BJ (cell line): ENCODE data around the gene CHSY3. TPM values are rescaled to one million over a fixed set of nuclear protein-coding genes. Genes with fewer than 3 reads are reported as not detected.

ENCODE experiments used
- CTCF ChIA-PET: fragments of 350-600 bp; formaldehyde crosslinking; extraction: SDS; loops from one replicate; lab custom pipeline; 2021; ENCODE audit warnings: antibody characterized with exemption, inconsistent platforms; lab: Yijun Ruan, JAX
- POLR2A ChIA-PET: fragments of 300-600 bp; sonication (Branson Sonifier 250); formaldehyde crosslinking; extraction: SDS; loops from one replicate; lab custom pipeline; 2021; ENCODE audit warnings: antibody characterized with exemption; lab: Charles Lee
- DNase-seq: peaks from one replicate; pipeline ENCODE4 v3.0.0-alpha.2; 2011; ENCODE audit warnings: low read depth
- H3K27me3 ChIP-seq: 2 replicates; pipeline ENCODE4 v1.6.0; 2011; ENCODE audit warnings: low read length; ENCODE audit not compliant: control insufficient read depth, insufficient read depth
- H3K36me3 ChIP-seq: 2 replicates; pipeline ENCODE4 v1.5.1; 2011; ENCODE audit warnings: low read length; ENCODE audit not compliant: control insufficient read depth, insufficient read depth
- H3K4me3 ChIP-seq: 2 replicates; pipeline ENCODE4 v1.5.1; 2011; ENCODE audit warnings: low read depth, mild to moderate bottlenecking, control low read depth, low read length
- CTCF ChIP-seq: IDR thresholded peaks from 2 replicates; pipeline ENCODE4 v1.5.1; 2011; ENCODE audit warnings: low read depth, mild to moderate bottlenecking, control low read depth, inconsistent platforms, low read length, moderate library complexity; ENCODE audit not compliant: insufficient read depth
- polyA plus RNA-seq: library from polyadenylated mRNA; depleted of rRNA; stranded (reverse); fragments of >200 nt; gene quantifications from 2 replicates; pipeline ENCODE4 v1.2.3, GENCODE V29; 2011

The CHSY3 gene
- polyA plus RNA-seq, 1 experiment, result 0.91 TPM

GRCh38 chr5:130115686-130116085 is 211.4 kb downstream of the CHSY3 start:
- no peak for TF ChIP-seq CTCF
- Histone ChIP-seq H3K36me3 (no peaks in the 10 kb centered on the region), H3K4me3 (no peak overlapping the region), H3K27me3 (no peaks in the 10 kb centered on the region)
- ChIA-PET POLR2A (no interaction called here), CTCF (interaction anchor here (0.6 kb wide), 1 partner anchor 155 kb away, joined by 3 read pairs; no protein-coding TSS in a partner anchor)
- DNase-seq, result no peak

DNA sequence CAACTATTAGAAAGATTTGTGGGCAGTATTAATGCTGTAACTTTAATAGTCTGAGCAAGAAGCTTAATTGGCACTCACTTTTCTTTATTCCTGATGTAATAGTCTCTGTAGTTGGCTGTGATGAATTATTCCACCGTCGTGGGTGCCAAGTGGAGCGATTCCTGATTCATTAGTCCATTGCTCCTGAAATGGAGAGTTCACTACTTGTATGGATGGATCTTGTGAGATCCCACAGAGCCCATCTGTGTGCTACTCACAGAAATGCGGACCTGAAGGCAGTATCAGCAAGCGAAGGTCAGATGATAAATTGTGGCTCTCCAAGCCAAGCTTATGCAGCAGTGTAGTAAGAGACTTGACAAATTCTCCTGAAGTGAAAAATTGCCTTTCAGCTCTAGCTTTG is 212.2 kb downstream of the CHSY3 start:
- no peak for DNase-seq
- ChIA-PET CTCF (interaction anchor here (2.0 kb wide), 1 partner anchor 10 kb away, joined by 4 read pairs; no protein-coding TSS in a partner anchor), POLR2A (no interaction called here)
- TF ChIP-seq CTCF, result no peak
- no peaks in the 10 kb centered on the region for H3K27me3 ChIP-seq
- H3K36me3 ChIP-seq, result no peaks in the 10 kb centered on the region
- H3K4me3 ChIP-seq, result no peak overlapping the region

- Histone ChIP-seq H3K27me3 (no peaks in the 10 kb centered on the region), H3K4me3 (no peak overlapping the region), H3K36me3 (no peaks in the 10 kb centered on the region)
- ChIA-PET POLR2A (no interaction called here), CTCF (interaction anchor here (2.0 kb wide), 1 partner anchor 10 kb away, joined by 4 read pairs; no protein-coding TSS in a partner anchor)
- DNase-seq, result no peak
- TF ChIP-seq CTCF, result no peak
These were observed 212.7 kb downstream of the CHSY3 start for GRCh38 chr5:130116972-130117371.

DNA sequence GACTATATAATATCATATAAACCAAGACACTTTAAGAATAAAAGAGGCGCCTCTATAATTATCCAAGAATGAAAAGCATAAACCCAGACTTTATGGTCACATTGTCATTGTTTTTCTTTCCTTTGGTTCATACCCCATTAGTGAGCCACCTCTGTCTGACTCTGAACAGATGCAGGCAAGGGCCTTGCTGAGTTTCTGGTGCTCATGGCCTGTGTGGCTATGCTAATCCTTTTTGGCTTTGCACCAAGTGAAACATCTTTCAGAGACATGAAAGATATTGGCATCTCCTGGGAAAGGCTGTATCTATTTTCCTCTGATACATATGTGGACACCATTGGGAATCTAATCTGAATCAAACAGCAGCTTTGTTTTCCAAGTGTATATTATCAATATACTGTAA is 222.5 kb downstream of the CHSY3 start:
- CTCF ChIA-PET, result no interaction called here
- Histone ChIP-seq H3K27me3 (no peaks in the 10 kb centered on the region), H3K36me3 (no peaks in the 10 kb centered on the region), H3K4me3 (no peak overlapping the region)
- TF ChIP-seq CTCF, result no peak
- no peak for DNase-seq
- POLR2A ChIA-PET, result no interaction called here

DNA sequence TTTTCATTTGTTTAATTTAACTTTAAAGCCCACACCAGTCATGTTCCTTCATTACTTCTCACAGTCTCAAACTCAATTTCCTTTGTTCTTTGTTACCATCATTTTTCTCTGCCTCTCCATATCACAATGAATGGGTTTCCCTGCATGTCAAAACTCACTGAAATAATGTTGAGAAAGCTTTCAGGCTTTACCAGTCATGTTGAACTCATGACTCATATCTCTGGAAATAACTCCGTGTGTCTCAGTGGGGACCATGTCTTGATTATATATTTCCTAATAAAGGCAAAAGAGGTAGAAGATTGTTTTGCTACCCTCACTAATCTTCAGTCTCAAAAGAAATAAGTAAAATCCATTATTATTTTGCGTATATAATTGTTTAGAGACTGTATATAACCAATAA is 231.2 kb downstream of the CHSY3 start:
- Histone ChIP-seq H3K36me3 (no peaks in the 10 kb centered on the region), H3K27me3 (no peaks in the 10 kb centered on the region), H3K4me3 (no peak overlapping the region)
- TF ChIP-seq CTCF, result no peak
- peak; percentile 7 for DNase-seq
- ChIA-PET CTCF (interaction anchor here (1.2 to 1.3 kb wide), 3 partner anchors 10 to 231 kb away, joined by 3 to 4 read pairs (median 3); partner anchors contain the start of gene CHSY3), POLR2A (no interaction called here)
